Peyer's patch (tissue), 4 donors: ENCODE results near the gene TAS2R39. TPM values are rescaled to one million over a fixed set of nuclear protein-coding genes. Genes with fewer than 3 reads are reported as not detected.
"Not testable (repeated sequence)": the region's sequence is repeated elsewhere in the genome, so short reads cannot be mapped to it uniquely, and the experiment has no call there.

Experiments
- DNase-seq, 3 donors: peaks; one replicate each; pipeline ENCODE4 v3.0.0-alpha.2; 2017 to 2019
- H3K27ac ChIP-seq, 4 donors: fragments of 200-600 bp; sonication (generic); one replicate each; pipeline ENCODE4 v1.5.1; 2016 to 2019
- H3K27me3 ChIP-seq, 2 donors: fragments of 200-600 bp; sonication (generic); one replicate each; pipeline ENCODE4 v1.5.1; 2019
- H3K36me3 ChIP-seq, 3 donors: fragments of 200-600 bp; sonication (generic); one replicate each; pipeline ENCODE4 v1.5.1; 2016 to 2019
- H3K4me1 ChIP-seq, 4 donors: fragments of 200-600 bp; sonication (generic); one replicate each; pipeline ENCODE4 v1.5.1; 2016 to 2019
- H3K4me3 ChIP-seq, 4 donors: fragments of 200-600 bp; sonication (generic); 1 replicate in 3 of 4; 2 replicates in 1 of 4; pipeline ENCODE4 v1.5.1; 2016 to 2019; ENCODE audit warnings: mild to moderate bottlenecking in 1 of 4
- H3K9me3 ChIP-seq, 4 donors: fragments of 200-600 bp; sonication (generic); one replicate each; pipeline ENCODE4 v1.5.1; 2016 to 2019; ENCODE audit warnings: mild to moderate bottlenecking in 1 of 4
- CTCF ChIP-seq, 6 experiments: fragments of 450-650 bp in 4 of 6; fragments of 200-600 bp in 2 of 6; sonication (generic) in 1 of 6; IDR thresholded peaks; one replicate each; pipeline ENCODE4 v1.5.1; 2017 to 2019; ENCODE audit warnings: antibody characterized with exemption in 6 of 6, mild to moderate bottlenecking in 3 of 6, moderate library complexity in 1 of 6
- POLR2A ChIP-seq, 2 donors: fragments of 450-650 bp; IDR thresholded peaks; one replicate each; pipeline ENCODE4 v1.5.1; 2017; ENCODE audit warnings: antibody characterized with exemption in 2 of 2, mild to moderate bottlenecking in 2 of 2, moderate library complexity in 2 of 2
- total RNA-seq, 4 donors: library from RNA; depleted of rRNA; stranded (reverse); fragments of >200 nt; gene quantifications; one replicate each; pipeline ENCODE4 v1.1.0, GENCODE V29; 2016

Gene TAS2R39
- not detected for total RNA-seq

- Histone ChIP-seq H3K4me3 (no peak within 1 kb of the TSS), H3K27me3 (no peaks in the 10 kb centered on the region), H3K4me1 (no peaks in the 10 kb centered on the region), H3K27ac (no peak within 1 kb of the TSS), H3K36me3 (no peaks in the 10 kb centered on the region), H3K9me3 (peaks cover 0 to 9% (median 0%) of the 10 kb centered on the region in 4 donors)
- no peak for DNase-seq
- no peak for TF ChIP-seq CTCF (IDR thresholded peaks at IDR 0.05)
- no peak for TF ChIP-seq POLR2A (IDR thresholded peaks at IDR 0.05)
These were observed at the start of gene TAS2R39 for GRCh38 chr7:143183024-143183423. TAS2R39 (plus strand) TSS chr7:143183419; CDS start chr7:143183419, 0 bp downstream.

GRCh38 chr7:143147070-143147469 is 36.1 kb upstream of the TAS2R39 start:
- TF ChIP-seq POLR2A (IDR thresholded peaks at IDR 0.05) (no peak), CTCF (IDR thresholded peaks at IDR 0.05) (no peak)
- H3K27me3 ChIP-seq = no peaks in the 10 kb centered on the region
- H3K4me1 ChIP-seq = no peaks in the 10 kb centered on the region
- no peaks in the 10 kb centered on the region for H3K36me3 ChIP-seq
- no peak overlapping the region for H3K27ac ChIP-seq
- no peaks in the 10 kb centered on the region for H3K9me3 ChIP-seq
- no peak overlapping the region for H3K4me3 ChIP-seq
- DNase-seq = no peak

GRCh38 chr7:143148050-143148449 is 35.2 kb upstream of the TAS2R39 start:
- no peaks in the 10 kb centered on the region for H3K4me1 ChIP-seq
- TF ChIP-seq POLR2A (IDR thresholded peaks at IDR 0.05) (no peak), CTCF (IDR thresholded peaks at IDR 0.05) (no peak)
- no peak overlapping the region for H3K4me3 ChIP-seq
- H3K36me3 ChIP-seq = no peaks in the 10 kb centered on the region
- H3K9me3 ChIP-seq = no peaks in the 10 kb centered on the region
- no peak overlapping the region for H3K27ac ChIP-seq
- H3K27me3 ChIP-seq = no peaks in the 10 kb centered on the region
- no peak for DNase-seq

- Histone ChIP-seq H3K9me3 (no peaks in the 10 kb centered on the region), H3K27ac (no peak overlapping the region), H3K36me3 (no peaks in the 10 kb centered on the region), H3K4me3 (no peak overlapping the region), H3K4me1 (no peaks in the 10 kb centered on the region), H3K27me3 (no peaks in the 10 kb centered on the region)
- no peak for DNase-seq
- TF ChIP-seq POLR2A (IDR thresholded peaks at IDR 0.05) (no peak), CTCF (IDR thresholded peaks at IDR 0.05) (no peak)
These were observed 34.6 kb upstream of the TAS2R39 start for GRCh38 chr7:143148651-143149050.

- not testable (repeated sequence) for H3K36me3 ChIP-seq, H3K27me3 ChIP-seq, DNase-seq, H3K4me3 ChIP-seq, H3K27ac ChIP-seq, H3K9me3 ChIP-seq, H3K4me1 ChIP-seq
These were observed 32.5 kb upstream of the TAS2R39 start for GRCh38 chr7:143150696-143151095.

- not testable (repeated sequence) for H3K4me3 ChIP-seq, H3K9me3 ChIP-seq, H3K4me1 ChIP-seq, DNase-seq, H3K27me3 ChIP-seq, H3K27ac ChIP-seq, H3K36me3 ChIP-seq
These were observed 24.6 kb upstream of the TAS2R39 start for GRCh38 chr7:143158617-143159016.

GRCh38 chr7:143171697-143172096 is 11.5 kb upstream of the TAS2R39 start:
- Histone ChIP-seq H3K4me1 (no peaks in the 10 kb centered on the region), H3K36me3 (no peaks in the 10 kb centered on the region), H3K27me3 (no peaks in the 10 kb centered on the region), H3K9me3 (no peaks in the 10 kb centered on the region), H3K27ac (no peak overlapping the region), H3K4me3 (no peak overlapping the region)
- no peak for DNase-seq
- TF ChIP-seq POLR2A (IDR thresholded peaks at IDR 0.05) = no peak
- TF ChIP-seq CTCF (IDR thresholded peaks at IDR 0.05) = no peak
